C4-2B (cell line): ENCODE data around the gene CD58.
"Not testable (repeated sequence)": the region's sequence is repeated elsewhere in the genome, so short reads cannot be mapped to it uniquely, and the experiment has no call there.

Experiments used
- CTCF ChIP-seq: fragments of 450-650 bp; conservative IDR thresholded peaks from 2 replicates; pipeline ENCODE4 v1.5.1; 2017; ENCODE audit warnings: mild to moderate bottlenecking
- ZFX ChIP-seq: fragments of 450-650 bp; IDR thresholded peaks from 2 replicates; pipeline ENCODE4 v1.6.1; 2017

DNA sequence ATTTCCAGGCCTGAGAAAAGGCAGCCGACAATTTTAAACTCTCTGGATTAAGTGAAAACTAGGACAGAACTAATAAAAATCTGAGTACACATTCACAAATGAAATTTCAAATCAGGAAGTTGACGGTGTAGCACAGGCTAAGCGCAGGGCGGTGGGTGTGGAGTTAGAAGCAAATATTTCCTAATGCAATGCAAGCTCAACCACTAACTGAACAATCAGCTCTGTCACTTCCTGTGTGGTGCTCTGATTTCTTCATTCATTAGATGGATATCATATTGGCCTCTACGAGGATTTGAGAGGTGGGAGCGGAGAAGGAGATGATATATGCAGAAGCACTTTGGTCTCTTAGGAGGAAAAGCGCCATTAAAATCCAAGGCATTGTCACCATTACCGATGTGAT is 35.2 kb upstream of the CD58 start:
- not testable (repeated sequence) for TF ChIP-seq CTCF, ZFX
